Neural cell (in vitro differentiated cells): ENCODE results near the gene ITPR2. TPM values are rescaled to one million over a fixed set of nuclear protein-coding genes. Genes with fewer than 3 reads are reported as not detected.

Experiments
- H2AFZ ChIP-seq: fragments of 200-600, 300-800 bp; sonication (generic), shearing (Covaris generic); 2 replicates; pipeline ENCODE4 v1.6.0; 2014; ENCODE audit warnings: low read depth, mild to moderate bottlenecking, antibody characterized with exemption, low read length, moderate library complexity
- H3F3A ChIP-seq: fragments of 200-600 bp; shearing (Covaris generic); 2 replicates; pipeline ENCODE4 v1.6.1; 2016; ENCODE audit warnings: mild to moderate bottlenecking, moderate library complexity, mixed read lengths, antibody characterized with exemption, low read length; ENCODE audit not compliant: insufficient read depth, poor library complexity, severe bottlenecking
- H3K27ac ChIP-seq: fragments of 200-600, 300-800 bp; sonication (generic), shearing (Covaris generic); 2 replicates; pipeline ENCODE4 v1.5.1; 2014; ENCODE audit warnings: mild to moderate bottlenecking, low read length, moderate library complexity
- H3K27me3 ChIP-seq: fragments of 300-800, 200-600 bp; sonication (generic), shearing (Covaris generic); 2 replicates; pipeline ENCODE4 v1.6.0; 2014; ENCODE audit warnings: mild to moderate bottlenecking, low read depth, low read length, moderate library complexity; ENCODE audit not compliant: insufficient read depth
- H3K36me3 ChIP-seq: fragments of 300-800, 200-600 bp; sonication (generic), shearing (Covaris generic); 2 replicates; pipeline ENCODE4 v1.5.1; 2014; ENCODE audit warnings: mild to moderate bottlenecking, antibody characterized with exemption, low read length, moderate library complexity; ENCODE audit not compliant: insufficient read depth
- H3K4me2 ChIP-seq: fragments of 300-800, 200-600 bp; sonication (generic), shearing (Covaris generic); 2 replicates; pipeline ENCODE4 v1.6.0; 2014; ENCODE audit warnings: mild to moderate bottlenecking, low read length
- H3K4me3 ChIP-seq: fragments of 300-800, 200-600 bp; sonication (generic), shearing (Covaris generic); 2 replicates; pipeline ENCODE4 v1.5.1; 2014; ENCODE audit warnings: mild to moderate bottlenecking, low read length, moderate library complexity
- H3K79me2 ChIP-seq: fragments of 200-600 bp; shearing (Covaris generic); replicated peaks from 2 replicates; pipeline ENCODE4 v1.6.0; 2014; ENCODE audit warnings: mild to moderate bottlenecking, low read length, moderate library complexity; ENCODE audit not compliant: insufficient read depth
- H3K9ac ChIP-seq: fragments of 300-800, 200-600 bp; sonication (generic), shearing (Covaris generic); 2 replicates; pipeline ENCODE4 v1.6.1; 2016; ENCODE audit warnings: mild to moderate bottlenecking, low read length, mixed read lengths
- H3K9me2 ChIP-seq: fragments of 200-600 bp; shearing (Covaris generic); 2 replicates; pipeline ENCODE4 v1.6.1; 2016; ENCODE audit warnings: mild to moderate bottlenecking, low read length, mixed read lengths; ENCODE audit not compliant: insufficient read depth
- H3K9me3 ChIP-seq: fragments of 200-600, 300-800 bp; sonication (generic), shearing (Covaris generic); 2 replicates; pipeline ENCODE4 v1.6.1; 2016; ENCODE audit warnings: mild to moderate bottlenecking, mixed run types, low read length, moderate library complexity, mixed read lengths
- H4K20me1 ChIP-seq: fragments of 200-600 bp; shearing (Covaris generic); 2 replicates; pipeline ENCODE4 v1.6.1; 2016; ENCODE audit warnings: mild to moderate bottlenecking, mixed run types; ENCODE audit not compliant: insufficient read depth
- EP300 ChIP-seq: fragments of 450-650 bp; conservative IDR thresholded peaks from 2 replicates; pipeline ENCODE4 v1.6.1; 2014; ENCODE audit warnings: antibody characterized with exemption, mild to moderate bottlenecking, moderate library complexity; ENCODE audit not compliant: poor library complexity, severe bottlenecking
- EZH2 ChIP-seq: fragments of 200-600, 300-800 bp; shearing (Covaris generic), sonication (generic); IDR thresholded peaks from 2 replicates; pipeline ENCODE4 v1.6.1; 2014; ENCODE audit warnings: antibody characterized with exemption, low read length, borderline replicate concordance, mild to moderate bottlenecking; ENCODE audit not compliant: insufficient read depth, poor library complexity, severe bottlenecking
- MXI1 ChIP-seq: fragments of 450-650 bp; conservative IDR thresholded peaks from 2 replicates; pipeline ENCODE4 v1.6.1; 2014; ENCODE audit warnings: antibody characterized with exemption, mild to moderate bottlenecking; ENCODE audit not compliant: poor library complexity, severe bottlenecking
- POLR2AphosphoS5 ChIP-seq: IDR thresholded peaks from 2 replicates; pipeline ENCODE4 v1.6.1; 2012
- RAD21 ChIP-seq: fragments of 450-650 bp; conservative IDR thresholded peaks from 2 replicates; pipeline ENCODE4 v1.6.1; 2014; ENCODE audit warnings: antibody characterized with exemption, mild to moderate bottlenecking, moderate library complexity
- SMC3 ChIP-seq: fragments of 450-650 bp; conservative IDR thresholded peaks from 2 replicates; pipeline ENCODE4 v1.6.1; 2014; ENCODE audit warnings: antibody characterized with exemption, mild to moderate bottlenecking, moderate library complexity; ENCODE audit not compliant: poor library complexity
- TAF1 ChIP-seq: IDR thresholded peaks from 2 replicates; pipeline ENCODE4 v1.6.1; 2012; ENCODE audit warnings: low read depth
- polyA plus RNA-seq: library from polyadenylated mRNA; depleted of rRNA; stranded (reverse); fragments of >200 nt; gene quantifications from 2 replicates; pipeline ENCODE4 v1.2.3, GENCODE V29; 2014
- TF ChIP-seq, protein P1 (sequence below): fragments of 450-650 bp; IDR thresholded peaks from 2 replicates; pipeline ENCODE4 v1.5.1; 2014; ENCODE audit warnings: antibody characterized with exemption, mild to moderate bottlenecking, moderate library complexity; ENCODE audit not compliant: poor library complexity, severe bottlenecking
- TF ChIP-seq, protein P2 (sequence below): IDR thresholded peaks from 2 replicates; pipeline ENCODE4 v1.6.1; 2012; ENCODE audit warnings: borderline replicate concordance

The ITPR2 gene
- polyA plus RNA-seq, 1 donor from 2014 or later, result 2.0 TPM

DNA sequence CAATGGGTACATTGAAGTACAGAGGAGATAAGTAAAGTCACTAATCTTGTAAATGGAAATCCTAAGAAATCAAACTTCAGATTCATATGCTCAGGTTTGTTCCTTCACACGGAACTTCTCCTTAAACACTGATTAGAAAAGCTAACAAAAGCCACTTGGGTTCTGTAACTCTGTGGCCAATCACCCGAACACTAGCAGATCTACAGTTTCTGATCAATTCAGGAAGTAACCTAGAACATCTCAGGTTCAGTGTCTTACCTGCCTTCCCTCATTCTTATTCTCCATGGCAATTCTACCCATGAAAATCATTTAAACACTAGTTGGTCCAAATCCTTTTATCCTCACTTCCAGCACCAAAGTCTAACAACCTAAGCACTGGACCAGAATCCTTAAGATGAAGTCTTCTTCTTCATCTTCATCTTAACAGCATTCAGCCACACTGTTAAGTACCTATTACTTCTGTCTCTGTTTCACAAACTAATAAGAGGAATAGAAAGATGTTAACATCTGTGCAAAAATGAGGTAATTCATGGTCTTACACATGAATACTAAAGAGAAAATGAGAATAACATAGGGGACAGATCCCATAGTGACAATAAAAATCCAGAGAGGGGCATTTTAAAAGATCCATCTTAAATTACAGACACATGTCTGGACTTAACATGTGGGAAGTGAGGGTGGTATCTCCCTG lies 453.1 kb downstream of the ITPR2 start:
- Histone ChIP-seq H3K27ac (no peak overlapping the region), H3K9ac (no peak overlapping the region), H3K4me3 (no peak overlapping the region), H3K9me2 (no peaks in the 10 kb centered on the region), H3K79me2 (no peaks in the 10 kb centered on the region), H3K9me3 (no peaks in the 10 kb centered on the region), H3K4me2 (no peak overlapping the region), H3K36me3 (no peaks in the 10 kb centered on the region), H3F3A (no peaks in the 10 kb centered on the region), H2AFZ (no peak overlapping the region), H4K20me1 (no peaks in the 10 kb centered on the region), H3K27me3 (no peaks in the 10 kb centered on the region)
- TF ChIP-seq EZH2, result no peak
- TF ChIP-seq POLR2AphosphoS5, result no peak
- TF ChIP-seq SMC3, result no peak
- no peak for TF ChIP-seq TAF1
- TF ChIP-seq, protein P1, sequence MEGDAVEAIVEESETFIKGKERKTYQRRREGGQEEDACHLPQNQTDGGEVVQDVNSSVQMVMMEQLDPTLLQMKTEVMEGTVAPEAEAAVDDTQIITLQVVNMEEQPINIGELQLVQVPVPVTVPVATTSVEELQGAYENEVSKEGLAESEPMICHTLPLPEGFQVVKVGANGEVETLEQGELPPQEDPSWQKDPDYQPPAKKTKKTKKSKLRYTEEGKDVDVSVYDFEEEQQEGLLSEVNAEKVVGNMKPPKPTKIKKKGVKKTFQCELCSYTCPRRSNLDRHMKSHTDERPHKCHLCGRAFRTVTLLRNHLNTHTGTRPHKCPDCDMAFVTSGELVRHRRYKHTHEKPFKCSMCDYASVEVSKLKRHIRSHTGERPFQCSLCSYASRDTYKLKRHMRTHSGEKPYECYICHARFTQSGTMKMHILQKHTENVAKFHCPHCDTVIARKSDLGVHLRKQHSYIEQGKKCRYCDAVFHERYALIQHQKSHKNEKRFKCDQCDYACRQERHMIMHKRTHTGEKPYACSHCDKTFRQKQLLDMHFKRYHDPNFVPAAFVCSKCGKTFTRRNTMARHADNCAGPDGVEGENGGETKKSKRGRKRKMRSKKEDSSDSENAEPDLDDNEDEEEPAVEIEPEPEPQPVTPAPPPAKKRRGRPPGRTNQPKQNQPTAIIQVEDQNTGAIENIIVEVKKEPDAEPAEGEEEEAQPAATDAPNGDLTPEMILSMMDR, result no peak
- no peak for TF ChIP-seq EP300
- TF ChIP-seq RAD21, result no peak
- no peak for TF ChIP-seq MXI1
- TF ChIP-seq, protein P2, sequence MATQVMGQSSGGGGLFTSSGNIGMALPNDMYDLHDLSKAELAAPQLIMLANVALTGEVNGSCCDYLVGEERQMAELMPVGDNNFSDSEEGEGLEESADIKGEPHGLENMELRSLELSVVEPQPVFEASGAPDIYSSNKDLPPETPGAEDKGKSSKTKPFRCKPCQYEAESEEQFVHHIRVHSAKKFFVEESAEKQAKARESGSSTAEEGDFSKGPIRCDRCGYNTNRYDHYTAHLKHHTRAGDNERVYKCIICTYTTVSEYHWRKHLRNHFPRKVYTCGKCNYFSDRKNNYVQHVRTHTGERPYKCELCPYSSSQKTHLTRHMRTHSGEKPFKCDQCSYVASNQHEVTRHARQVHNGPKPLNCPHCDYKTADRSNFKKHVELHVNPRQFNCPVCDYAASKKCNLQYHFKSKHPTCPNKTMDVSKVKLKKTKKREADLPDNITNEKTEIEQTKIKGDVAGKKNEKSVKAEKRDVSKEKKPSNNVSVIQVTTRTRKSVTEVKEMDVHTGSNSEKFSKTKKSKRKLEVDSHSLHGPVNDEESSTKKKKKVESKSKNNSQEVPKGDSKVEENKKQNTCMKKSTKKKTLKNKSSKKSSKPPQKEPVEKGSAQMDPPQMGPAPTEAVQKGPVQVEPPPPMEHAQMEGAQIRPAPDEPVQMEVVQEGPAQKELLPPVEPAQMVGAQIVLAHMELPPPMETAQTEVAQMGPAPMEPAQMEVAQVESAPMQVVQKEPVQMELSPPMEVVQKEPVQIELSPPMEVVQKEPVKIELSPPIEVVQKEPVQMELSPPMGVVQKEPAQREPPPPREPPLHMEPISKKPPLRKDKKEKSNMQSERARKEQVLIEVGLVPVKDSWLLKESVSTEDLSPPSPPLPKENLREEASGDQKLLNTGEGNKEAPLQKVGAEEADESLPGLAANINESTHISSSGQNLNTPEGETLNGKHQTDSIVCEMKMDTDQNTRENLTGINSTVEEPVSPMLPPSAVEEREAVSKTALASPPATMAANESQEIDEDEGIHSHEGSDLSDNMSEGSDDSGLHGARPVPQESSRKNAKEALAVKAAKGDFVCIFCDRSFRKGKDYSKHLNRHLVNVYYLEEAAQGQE, result no peak

DNA sequence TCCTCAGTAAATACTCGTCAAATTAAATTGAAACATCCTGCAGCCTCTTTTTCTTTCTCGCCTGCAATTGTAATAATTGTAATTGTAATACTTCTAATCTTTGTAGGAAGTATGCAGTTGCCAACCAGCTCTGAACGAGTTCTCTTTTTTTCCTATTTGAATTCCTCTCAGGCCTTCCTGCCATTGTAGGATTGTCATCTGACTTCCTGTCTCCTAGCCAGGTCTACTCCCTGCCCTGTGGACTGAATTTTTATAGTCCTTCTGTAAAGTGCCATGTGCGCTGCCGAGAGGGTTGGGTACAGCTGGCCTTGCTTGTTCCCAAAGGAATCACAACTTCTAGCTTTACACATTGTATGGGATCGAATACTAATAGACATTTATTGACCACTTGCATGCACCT lies 454.3 kb downstream of the ITPR2 start:
- Histone ChIP-seq H3K27me3 (no peaks in the 10 kb centered on the region), H3K4me3 (no peak overlapping the region), H4K20me1 (no peaks in the 10 kb centered on the region), H3K9ac (no peak overlapping the region), H3K9me2 (no peaks in the 10 kb centered on the region), H3K79me2 (no peaks in the 10 kb centered on the region), H3F3A (no peaks in the 10 kb centered on the region), H3K9me3 (no peaks in the 10 kb centered on the region), H3K36me3 (no peaks in the 10 kb centered on the region), H3K27ac (no peak overlapping the region), H2AFZ (no peak overlapping the region), H3K4me2 (no peak overlapping the region)
- no peak for TF ChIP-seq RAD21
- no peak for TF ChIP-seq POLR2AphosphoS5
- TF ChIP-seq, protein P2, result no peak
- TF ChIP-seq, protein P1, result no peak
- no peak for TF ChIP-seq EP300
- no peak for TF ChIP-seq SMC3
- no peak for TF ChIP-seq EZH2
- no peak for TF ChIP-seq TAF1
- TF ChIP-seq MXI1, result no peak
